Fibroblast of mammary gland (primary cell): ENCODE results near the gene FUT8.
"Not testable (repeated sequence)": the region's sequence is repeated elsewhere in the genome, so short reads cannot be mapped to it uniquely, and the experiment has no call there.

Experiments used
- DNase-seq: peaks from one replicate; pipeline ENCODE4 v3.0.0-alpha.2; 2010; ENCODE audit warnings: low read depth
- H3K4me3 ChIP-seq: 2 replicates; pipeline ENCODE4 v1.5.1; 2011; ENCODE audit warnings: low read depth, mild to moderate bottlenecking, low read length, moderate library complexity; ENCODE audit not compliant: control insufficient read depth
- CTCF ChIP-seq: conservative IDR thresholded peaks from 2 replicates; pipeline ENCODE4 v1.5.1; 2011; ENCODE audit warnings: low read depth, low read length, inconsistent platforms; ENCODE audit not compliant: control insufficient read depth, insufficient read depth

FUT8 gene

GRCh38 chr14:65685572-65685971 lies 273.0 kb downstream of the FUT8 start:
- no peak for TF ChIP-seq CTCF
- DNase-seq = no peak
- H3K4me3 ChIP-seq = no peak overlapping the region

GRCh38 chr14:65686761-65687160 lies 274.2 kb downstream of the FUT8 start:
- DNase-seq = peak; percentile 3
- H3K4me3 ChIP-seq = no peak overlapping the region
- TF ChIP-seq CTCF = no peak

- TF ChIP-seq CTCF = no peak
- no peak overlapping the region for H3K4me3 ChIP-seq
- no peak for DNase-seq
Measured at GRCh38 chr14:65689070-65689469, 276.5 kb downstream of the FUT8 start.

- H3K4me3 ChIP-seq, DNase-seq: not testable (repeated sequence)
Measured at GRCh38 chr14:65692566-65692965, 280.0 kb downstream of the FUT8 start.

GRCh38 chr14:65696801-65697200 lies 284.3 kb downstream of the FUT8 start:
- no peak for TF ChIP-seq CTCF
- DNase-seq = peak; percentile 2
- H3K4me3 ChIP-seq = no peak overlapping the region

- no peak for DNase-seq
- no peak for TF ChIP-seq CTCF
Measured at GRCh38 chr14:65703521-65703920, 291.0 kb downstream of the FUT8 start.

GRCh38 chr14:65703996-65704395 lies 291.5 kb downstream of the FUT8 start:
- DNase-seq = peak; percentile 3
- TF ChIP-seq CTCF = no peak
- H3K4me3 ChIP-seq = no peak overlapping the region

More at GRCh38 chr14:65703521-65703920, 291.0 kb downstream of the FUT8 start:
- no peak overlapping the region for H3K4me3 ChIP-seq
